Mammary epithelial cell (primary cell): ENCODE data around the gene SH3D19.

Source experiments
- EZH2 ChIP-seq: IDR thresholded peaks from 2 replicates; pipeline ENCODE4 v1.6.1; 2012; ENCODE audit warnings: low read length, inconsistent platforms, borderline replicate concordance
- TF ChIP-seq, protein P1 (sequence below), 2 donors: IDR thresholded peaks in 1 of 2; conservative IDR thresholded peaks in 1 of 2; 2 replicates each; pipeline ENCODE4 v1.5.1; 2011 to 2012; ENCODE audit warnings: inconsistent platforms in 2 of 2, low read length in 2 of 2, mild to moderate bottlenecking in 2 of 2, control low read depth in 1 of 2, low read depth in 1 of 2; ENCODE audit not compliant: insufficient read depth in 1 of 2; ENCODE audit errors: extremely low read depth in 1 of 2

DNA sequence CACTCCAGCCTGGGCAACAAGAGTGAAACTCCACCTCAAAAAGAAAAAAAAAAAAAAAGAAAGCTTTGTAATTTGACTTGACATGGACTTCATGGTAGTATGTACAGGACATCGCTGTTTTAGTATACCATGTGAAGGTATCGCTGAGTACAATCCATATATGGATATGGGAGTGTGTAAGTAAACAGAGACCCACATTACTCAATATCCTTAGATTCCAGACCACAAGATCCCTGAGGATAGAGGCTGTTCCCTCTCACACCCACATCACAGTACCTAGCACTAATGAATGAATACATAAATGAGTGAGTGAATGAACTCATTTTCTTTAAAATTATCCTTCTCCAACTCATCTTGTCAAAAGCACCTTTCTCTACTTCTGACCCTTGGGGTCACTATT is 234.4 kb downstream of the SH3D19 start:
- TF ChIP-seq, protein P1, sequence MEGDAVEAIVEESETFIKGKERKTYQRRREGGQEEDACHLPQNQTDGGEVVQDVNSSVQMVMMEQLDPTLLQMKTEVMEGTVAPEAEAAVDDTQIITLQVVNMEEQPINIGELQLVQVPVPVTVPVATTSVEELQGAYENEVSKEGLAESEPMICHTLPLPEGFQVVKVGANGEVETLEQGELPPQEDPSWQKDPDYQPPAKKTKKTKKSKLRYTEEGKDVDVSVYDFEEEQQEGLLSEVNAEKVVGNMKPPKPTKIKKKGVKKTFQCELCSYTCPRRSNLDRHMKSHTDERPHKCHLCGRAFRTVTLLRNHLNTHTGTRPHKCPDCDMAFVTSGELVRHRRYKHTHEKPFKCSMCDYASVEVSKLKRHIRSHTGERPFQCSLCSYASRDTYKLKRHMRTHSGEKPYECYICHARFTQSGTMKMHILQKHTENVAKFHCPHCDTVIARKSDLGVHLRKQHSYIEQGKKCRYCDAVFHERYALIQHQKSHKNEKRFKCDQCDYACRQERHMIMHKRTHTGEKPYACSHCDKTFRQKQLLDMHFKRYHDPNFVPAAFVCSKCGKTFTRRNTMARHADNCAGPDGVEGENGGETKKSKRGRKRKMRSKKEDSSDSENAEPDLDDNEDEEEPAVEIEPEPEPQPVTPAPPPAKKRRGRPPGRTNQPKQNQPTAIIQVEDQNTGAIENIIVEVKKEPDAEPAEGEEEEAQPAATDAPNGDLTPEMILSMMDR (conservative IDR thresholded peaks at IDR 0.05 in 1 of 2, IDR thresholded peaks at IDR 0.05 in 1 of 2; ENCODE audit: extremely low read depth in 1 of 2, insufficient read depth in 1 of 2, low read depth in 1 of 2, low read length in 2 of 2) = no peak
- TF ChIP-seq EZH2 = no peak
